NB4 (cell line): Measurements from ENCODE around the gene C10orf95.

Experiments used
- MYC ChIP-seq: IDR thresholded peaks from 2 replicates; pipeline ENCODE4 v1.6.1; 2011; ENCODE audit warnings: low read depth, low read length
- POLR2A ChIP-seq: IDR thresholded peaks from 2 replicates; pipeline ENCODE4 v1.6.1; 2011; ENCODE audit warnings: mild to moderate bottlenecking; ENCODE audit not compliant: insufficient read length; ENCODE audit errors: extremely low read depth
- TF ChIP-seq, protein P1 (sequence below): IDR thresholded peaks from one replicate; pipeline ENCODE4 v1.5.1; 2012; ENCODE audit warnings: low read depth, low read length
- TF ChIP-seq, protein P2 (sequence below): IDR thresholded peaks from 2 replicates; pipeline ENCODE4 v1.6.1; 2011; ENCODE audit warnings: low read depth, low read length

DNA sequence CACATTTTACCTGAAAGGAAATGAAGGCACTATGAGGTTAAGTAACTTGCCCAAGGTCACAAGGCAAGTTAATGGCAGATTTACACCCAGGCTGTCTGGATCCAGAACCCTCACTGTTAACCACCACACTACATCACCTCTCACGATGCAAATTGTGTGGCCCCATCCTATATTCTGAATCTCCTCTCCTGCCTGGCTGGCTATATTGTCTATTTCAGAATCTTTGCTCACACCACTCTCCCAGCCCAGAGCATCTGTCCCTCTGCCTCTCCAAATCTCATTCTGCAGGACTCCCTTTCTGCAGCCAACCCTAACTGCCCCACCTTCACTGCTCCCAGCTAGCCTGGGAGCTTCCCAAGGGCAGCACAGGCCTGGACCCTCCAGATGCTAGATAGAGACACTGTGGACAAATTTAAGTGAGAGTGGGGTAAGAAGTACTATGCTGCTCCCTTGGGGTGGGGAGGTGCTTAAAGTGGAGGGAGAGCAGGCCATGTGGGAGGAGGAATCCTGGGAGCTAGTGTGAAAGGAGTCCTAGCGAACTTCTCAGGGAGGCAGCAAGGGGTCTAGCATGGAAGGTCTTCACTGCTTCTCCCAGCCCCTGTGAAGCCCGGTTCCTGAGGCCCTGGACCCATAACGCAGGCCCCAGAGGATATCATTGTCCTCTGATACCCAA, 19.8 kb downstream of the C10orf95 start:
- TF ChIP-seq, protein P1, sequence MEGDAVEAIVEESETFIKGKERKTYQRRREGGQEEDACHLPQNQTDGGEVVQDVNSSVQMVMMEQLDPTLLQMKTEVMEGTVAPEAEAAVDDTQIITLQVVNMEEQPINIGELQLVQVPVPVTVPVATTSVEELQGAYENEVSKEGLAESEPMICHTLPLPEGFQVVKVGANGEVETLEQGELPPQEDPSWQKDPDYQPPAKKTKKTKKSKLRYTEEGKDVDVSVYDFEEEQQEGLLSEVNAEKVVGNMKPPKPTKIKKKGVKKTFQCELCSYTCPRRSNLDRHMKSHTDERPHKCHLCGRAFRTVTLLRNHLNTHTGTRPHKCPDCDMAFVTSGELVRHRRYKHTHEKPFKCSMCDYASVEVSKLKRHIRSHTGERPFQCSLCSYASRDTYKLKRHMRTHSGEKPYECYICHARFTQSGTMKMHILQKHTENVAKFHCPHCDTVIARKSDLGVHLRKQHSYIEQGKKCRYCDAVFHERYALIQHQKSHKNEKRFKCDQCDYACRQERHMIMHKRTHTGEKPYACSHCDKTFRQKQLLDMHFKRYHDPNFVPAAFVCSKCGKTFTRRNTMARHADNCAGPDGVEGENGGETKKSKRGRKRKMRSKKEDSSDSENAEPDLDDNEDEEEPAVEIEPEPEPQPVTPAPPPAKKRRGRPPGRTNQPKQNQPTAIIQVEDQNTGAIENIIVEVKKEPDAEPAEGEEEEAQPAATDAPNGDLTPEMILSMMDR = no peak
- TF ChIP-seq POLR2A (no peak), MYC (no peak)
- TF ChIP-seq, protein P2, sequence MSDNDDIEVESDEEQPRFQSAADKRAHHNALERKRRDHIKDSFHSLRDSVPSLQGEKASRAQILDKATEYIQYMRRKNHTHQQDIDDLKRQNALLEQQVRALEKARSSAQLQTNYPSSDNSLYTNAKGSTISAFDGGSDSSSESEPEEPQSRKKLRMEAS = no peak
